NCI-H345 (cell line): ENCODE measurements around the gene SEC23IP.
"Not testable (repeated sequence)": the region's sequence is repeated elsewhere in the genome, so short reads cannot be mapped to it uniquely, and the experiment has no call there.

Source experiments
- DNase-seq: peaks from one replicate; lab custom pipeline; 2025; lab: John Stamatoyannopoulos, UW

SEC23IP gene

DNA sequence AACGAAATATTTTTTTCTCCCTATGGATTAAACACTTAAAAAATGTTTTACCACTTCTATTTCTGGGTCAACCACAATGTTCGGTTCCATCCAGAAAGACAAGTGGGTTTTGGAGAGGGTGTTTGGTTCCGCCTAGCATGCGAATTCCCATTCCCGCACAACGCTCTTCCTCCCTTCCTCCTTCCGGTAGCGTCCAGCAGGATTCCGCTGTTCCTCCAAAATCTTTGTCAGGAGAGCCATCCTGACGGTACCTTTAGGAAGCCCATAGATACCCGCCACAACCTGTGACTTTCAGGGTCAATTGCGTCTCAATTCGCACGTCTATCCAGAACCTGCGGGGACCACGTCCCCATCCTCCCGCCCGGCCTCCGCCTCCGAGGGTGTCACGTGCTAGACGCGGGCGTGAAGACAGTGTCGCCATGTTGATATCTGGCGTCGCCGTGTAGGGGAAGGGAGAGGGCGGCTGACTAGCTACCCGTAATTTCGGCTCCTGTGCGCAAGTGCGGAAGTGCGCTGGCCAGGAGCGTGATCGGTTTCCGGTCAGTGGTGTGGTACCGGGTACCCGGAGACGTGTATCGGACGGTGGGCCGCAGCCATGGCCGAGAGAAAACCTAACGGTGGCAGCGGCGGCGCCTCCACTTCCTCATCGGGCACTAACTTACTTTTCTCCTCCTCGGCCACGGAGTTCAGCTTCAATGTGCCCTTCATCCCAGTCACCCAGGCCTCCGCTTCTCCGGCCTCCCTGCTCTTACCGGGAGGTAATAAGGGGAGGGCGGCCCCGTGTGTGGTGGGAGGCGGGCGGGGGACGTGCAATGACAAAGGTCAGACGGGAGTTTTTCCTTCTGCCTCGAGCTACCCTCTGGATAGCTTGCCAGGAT is at the start of gene SEC23IP:
TSS of gene SEC23IP (plus strand) at position 543 of the 878 bp plus-strand sequence. CDS start at position 596, 53 bp downstream.
- DNase-seq = peak; percentile 87

DNA sequence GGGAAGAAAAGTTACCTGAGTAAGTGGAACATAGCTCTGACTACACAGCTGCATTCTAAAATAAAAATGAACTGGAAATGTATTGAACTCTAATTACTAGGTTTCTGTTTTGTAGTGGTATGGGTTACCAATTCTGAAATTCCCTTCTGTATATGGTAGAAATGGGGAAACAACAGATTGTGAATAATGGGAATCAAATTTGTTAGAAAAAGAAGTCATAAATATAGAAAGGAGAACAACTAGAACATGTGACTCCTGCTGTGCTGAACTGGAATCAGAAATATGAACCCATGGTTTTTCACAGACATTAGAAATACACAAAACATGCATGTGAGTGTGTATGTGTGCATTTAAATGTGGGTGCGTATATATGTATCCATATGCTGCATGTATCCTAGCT is 46.9 kb upstream of the SEC23IP start:
- DNase-seq = no peak

GRCh38 chr10:119849031-119849789 is 43.3 kb upstream of the SEC23IP start:
- DNase-seq = no peak

GRCh38 chr10:119849944-119850343 is 42.6 kb upstream of the SEC23IP start:
- DNase-seq = no peak

DNA sequence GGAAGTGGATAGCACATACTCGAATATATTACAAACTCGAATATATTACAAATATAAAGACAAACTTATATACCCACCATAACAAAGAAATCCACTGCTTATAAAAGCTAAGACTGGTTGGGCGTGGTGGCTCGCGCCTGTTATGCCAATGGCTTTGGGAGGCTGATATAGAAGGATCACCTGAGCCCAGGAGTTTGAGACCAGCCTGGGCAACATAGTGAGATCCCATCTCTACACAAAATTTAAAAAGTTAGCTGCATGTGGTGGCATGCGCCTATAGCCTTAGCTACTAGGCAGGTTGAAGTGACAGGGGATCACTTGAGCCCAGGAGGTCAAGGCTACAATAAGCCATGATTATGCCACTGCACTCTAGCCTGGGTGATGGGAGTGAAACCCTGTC is 40.3 kb upstream of the SEC23IP start:
- no peak for DNase-seq

DNA sequence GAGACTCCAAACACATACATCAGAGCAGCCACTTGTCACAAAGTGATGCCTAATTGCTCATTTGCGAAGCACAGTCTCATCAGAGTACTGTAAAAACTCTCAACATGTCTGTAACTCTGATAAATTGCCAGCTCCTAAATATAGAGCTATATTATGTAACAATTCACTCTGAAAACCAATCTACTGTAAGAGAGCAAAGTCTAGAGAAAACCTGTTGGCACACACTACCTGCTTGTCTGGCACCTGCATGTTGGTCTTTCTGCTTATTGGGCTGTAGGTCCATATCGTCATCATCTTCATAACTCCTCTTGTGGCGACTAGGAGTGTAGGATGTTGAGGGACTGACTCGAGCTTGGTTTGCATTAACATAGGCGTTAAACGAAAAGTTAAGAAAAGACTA is 39.7 kb upstream of the SEC23IP start:
- DNase-seq = no peak

GRCh38 chr10:119853574-119853973 is 39.0 kb upstream of the SEC23IP start:
- DNase-seq = no peak

- DNase-seq = no peak
Observed at GRCh38 chr10:119858063-119858462, 34.5 kb upstream of the SEC23IP start.

- DNase-seq = peak; percentile 2
Observed at GRCh38 chr10:119859420-119860258, 32.9 kb upstream of the SEC23IP start.

GRCh38 chr10:119860866-119861607 is 31.5 kb upstream of the SEC23IP start:
- no peak for DNase-seq

DNA sequence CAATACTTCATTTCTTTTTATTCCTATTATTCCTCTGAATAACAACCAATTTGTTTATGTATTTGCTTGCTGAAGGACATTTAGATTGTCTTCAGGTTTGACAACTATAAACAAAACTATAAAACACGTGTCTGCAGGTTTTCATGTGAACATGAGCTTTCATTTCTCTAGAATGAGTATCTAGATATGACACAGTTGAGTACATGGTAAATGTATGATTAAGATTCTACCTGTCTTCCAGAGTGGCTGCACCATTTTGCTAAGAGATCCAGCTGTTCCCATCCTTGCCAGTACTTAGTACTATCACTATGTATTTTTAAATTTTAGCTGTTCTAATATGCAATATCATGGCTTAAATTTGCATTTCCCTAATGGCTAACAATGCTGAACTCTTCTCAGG is 30.0 kb upstream of the SEC23IP start:
- DNase-seq = no peak

GRCh38 chr10:119863951-119864565 is 28.5 kb upstream of the SEC23IP start:
- no peak for DNase-seq

GRCh38 chr10:119865699-119866240 is 26.8 kb upstream of the SEC23IP start:
- no peak for DNase-seq

- DNase-seq = no peak
Observed at GRCh38 chr10:119867317-119867716, 25.2 kb upstream of the SEC23IP start.

DNA sequence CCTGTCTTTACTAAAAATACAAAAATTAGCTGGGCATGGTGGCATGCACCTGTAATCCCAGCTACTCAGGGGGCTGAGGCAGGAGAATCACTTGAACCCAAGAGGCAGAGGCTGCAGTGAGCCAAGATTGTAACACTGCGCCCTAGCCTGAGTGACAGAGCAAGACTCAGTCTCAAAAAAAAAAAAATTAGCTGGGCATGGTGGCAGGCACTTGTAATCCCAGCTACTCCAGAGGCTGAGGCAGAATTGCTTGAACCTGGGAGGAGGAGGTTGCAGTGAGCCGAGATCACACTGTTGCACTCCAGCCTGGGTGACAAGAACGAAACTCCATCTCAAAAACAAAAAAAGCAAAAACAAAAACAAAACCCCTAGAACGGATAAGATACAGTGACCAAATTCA is 23.1 kb upstream of the SEC23IP start:
- not testable (repeated sequence) for DNase-seq

- DNase-seq = peak; percentile 48
Observed at GRCh38 chr10:119871881-119872609, 20.5 kb upstream of the SEC23IP start.

DNA sequence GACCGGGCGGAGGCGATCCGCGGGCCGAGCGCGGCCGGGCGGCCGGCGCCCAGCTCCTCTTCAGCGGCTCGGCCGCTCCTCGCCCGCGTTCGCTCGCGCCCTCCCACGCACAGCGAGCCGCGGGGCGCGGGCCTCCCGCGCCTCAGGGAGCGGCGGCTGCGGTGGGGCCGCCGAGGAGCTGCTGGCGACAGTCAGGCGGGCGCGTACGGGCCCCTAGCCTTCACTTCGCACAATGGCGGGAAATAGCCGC is 20.0 kb upstream of the SEC23IP start, which contains the start of gene MCMBP:
TSS of gene MCMBP (minus strand) at position 234 of the 250 bp plus-strand sequence. CDS start 259 bp downstream, outside the sequence.
- DNase-seq = no peak

DNA sequence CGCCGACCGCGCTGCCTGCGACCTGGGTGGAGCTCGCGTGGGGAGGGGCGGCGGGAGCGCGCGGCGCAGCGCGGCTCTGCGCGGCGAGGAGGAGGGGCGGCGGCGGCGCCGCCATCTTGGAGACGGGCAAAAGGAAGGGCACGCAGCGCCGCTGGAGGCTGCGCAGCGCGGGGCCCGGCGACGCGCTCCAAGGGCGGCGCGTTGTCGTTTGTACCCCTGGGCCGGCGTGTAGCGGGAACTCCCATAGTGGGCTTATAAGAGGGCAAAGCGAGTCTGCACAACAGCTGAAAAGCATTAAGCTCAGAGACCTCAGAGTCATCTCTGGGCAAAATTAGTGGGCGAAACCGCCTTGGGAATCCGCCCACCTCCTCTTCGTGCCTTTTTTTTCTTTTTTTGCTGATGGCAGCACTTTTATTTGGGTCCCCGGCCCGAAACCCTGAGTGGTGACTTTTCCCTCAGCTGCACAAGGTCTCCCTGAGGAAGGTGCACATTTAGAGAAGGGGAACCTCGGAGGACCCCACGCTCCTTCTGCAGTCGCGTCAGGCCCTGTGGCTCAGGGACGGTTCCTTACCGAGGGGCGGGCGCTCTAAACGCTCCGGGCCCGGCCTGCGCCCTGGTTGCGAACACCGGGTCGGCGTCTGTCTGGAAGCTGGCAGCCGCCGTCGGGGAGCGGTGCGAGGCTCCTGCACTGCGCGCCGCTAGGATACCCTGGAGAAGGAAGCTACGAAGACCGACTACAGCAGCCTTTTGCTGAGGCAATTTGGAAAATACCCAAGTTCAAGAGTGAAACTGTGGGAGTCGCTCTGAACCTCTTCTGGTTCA is 19.5 kb upstream of the SEC23IP start:
- peak; percentile 87 for DNase-seq

DNA sequence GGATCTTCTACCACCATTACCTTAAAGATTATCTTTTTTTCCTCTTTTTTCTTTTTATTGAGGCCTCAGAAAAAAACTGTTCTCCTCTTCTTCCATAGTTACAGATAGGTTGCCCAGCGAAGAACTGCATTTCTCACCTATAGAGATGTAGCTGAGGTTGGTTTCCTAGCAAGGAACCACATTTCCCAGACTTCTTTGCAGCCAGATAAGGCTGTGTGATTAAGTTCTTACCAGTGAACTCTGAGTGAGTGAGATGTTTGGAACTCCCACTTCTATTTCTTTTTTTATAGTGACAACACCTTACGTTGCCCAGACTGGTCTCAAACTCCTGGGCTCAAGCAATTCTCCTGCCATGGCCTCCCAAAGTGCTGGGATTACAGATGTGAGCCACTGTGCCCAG is 14.0 kb upstream of the SEC23IP start:
- DNase-seq = no peak
